Hematopoietic multipotent progenitor cell treated with erythropoietin and hydrocortisone succinate and interleukin-3 and kit ligand, for 17 days (in vitro differentiated cells): ENCODE results near the gene NDST3.
"Not testable (repeated sequence)": the region's sequence is repeated elsewhere in the genome, so short reads cannot be mapped to it uniquely, and the experiment has no call there.

Source experiments
- DNase-seq: peaks from one replicate; pipeline ENCODE4 v3.0.0-alpha.2; 2015; ENCODE audit warnings: low spot score

NDST3 gene

DNA sequence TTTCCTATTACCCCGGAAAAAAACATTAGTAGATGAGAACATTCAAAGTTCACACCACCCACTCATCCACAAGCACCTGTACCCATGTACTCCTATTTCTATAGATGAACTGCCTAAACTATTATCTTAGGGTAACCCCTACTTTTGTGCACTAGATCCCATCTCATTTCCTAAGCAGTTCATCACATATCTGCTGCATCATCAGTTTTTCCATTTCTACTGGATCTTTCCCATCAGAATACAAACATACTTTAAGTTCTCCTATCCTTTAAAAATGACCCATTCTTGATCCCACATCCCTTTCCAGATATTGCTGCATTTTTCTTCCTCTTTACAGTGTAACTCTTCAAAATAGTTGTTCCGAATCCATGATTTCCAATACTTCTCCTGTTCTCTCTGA, 237.5 kb downstream of the NDST3 start:
- DNase-seq = no peak

DNA sequence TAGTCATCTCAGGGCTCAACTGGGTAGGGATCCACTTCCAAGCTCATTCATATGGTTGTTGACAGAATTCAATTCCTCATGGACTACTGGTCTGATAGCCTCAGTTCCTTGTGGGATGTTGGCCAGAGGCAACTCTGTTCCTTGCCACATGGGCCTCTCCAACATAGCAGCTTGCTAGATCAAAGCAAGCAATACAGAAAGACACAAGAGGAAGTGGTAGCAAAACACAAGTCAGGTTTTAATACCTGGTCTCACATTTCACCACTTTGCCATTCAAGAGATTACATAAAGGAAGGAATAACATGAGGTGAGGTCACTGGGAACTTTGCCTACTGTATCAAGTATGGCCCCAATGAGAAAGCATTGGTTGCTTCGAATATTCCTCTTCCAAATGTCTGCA, 239.4 kb downstream of the NDST3 start:
- no peak for DNase-seq

DNA sequence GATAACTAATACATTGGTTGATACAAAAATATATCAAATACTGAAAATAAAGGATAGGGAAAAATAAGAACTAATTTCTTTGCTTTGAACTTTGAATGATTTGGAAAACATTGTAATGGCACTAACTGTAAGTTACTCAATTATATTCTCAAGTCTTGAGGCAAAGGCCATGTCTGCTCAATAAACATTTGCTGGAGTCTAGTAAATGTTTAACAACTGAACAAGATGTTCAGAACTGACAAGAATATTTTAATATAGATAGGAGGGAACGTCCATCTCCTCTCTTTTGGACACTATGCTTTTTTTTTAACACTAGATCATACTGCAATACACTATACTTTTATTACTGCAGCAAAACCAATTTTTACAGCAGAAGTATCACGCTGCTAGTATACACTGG, 242.3 kb downstream of the NDST3 start:
- no peak for DNase-seq

DNA sequence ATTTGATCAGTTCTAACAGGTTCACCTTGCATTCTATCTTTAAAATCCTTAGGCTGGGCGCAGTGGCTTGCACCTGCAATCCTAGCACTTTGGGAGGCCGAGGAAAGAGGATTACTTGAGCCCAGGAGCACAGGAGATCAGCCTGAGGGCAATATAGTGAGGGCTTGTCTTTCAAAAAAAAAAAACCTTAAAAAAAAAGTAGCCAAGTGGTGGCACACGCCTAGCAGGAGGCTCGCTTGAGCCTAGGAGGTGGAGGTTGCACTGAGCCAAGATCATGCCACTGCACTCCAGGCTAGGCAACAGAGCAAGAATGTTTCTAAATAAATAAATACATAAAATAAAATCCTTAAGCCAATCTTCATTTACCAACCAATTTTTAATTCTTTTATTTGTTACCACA, 243.0 kb downstream of the NDST3 start:
- no peak for DNase-seq

GRCh38 chr4:118278473-118279274, 244.4 kb downstream of the NDST3 start:
- peak; percentile 90 for DNase-seq

- peak; percentile 31 for DNase-seq
These were observed 245.0 kb downstream of the NDST3 start for GRCh38 chr4:118279328-118279727.

GRCh38 chr4:118279920-118280432, 245.7 kb downstream of the NDST3 start:
- DNase-seq = peak; percentile 19

DNA sequence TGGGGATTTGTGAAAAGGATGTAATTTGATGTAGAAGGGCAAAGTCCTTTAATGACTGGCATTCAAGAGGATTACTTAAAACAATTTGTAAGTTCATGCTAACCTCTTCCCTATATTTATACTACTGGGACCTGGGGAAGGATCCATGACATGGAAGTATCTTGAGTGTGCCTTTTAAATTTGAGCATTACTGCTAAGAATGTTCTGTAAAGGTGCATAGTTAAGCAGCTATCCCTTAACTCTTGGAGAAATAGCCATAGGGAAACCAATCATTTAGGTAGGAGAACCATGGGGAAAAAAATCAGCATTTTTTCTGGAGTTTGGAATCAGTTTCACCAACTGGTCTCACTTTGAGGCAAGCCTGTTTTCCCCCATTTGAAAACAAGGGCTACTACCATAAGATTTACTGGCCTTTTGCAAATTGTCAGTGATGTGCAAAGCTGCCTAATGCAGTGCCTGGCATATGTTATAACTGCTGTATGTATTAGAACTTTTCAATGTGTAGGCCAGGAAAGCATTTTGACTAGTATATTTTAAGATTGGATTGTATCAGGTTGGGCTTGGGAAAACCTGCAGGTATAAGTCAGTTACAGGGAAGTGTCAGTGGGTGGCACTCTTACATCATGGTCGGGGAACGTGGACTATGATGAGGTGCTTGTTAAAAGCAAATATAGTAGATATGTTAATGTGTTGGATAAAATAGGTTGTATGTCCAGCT, 246.4 kb downstream of the NDST3 start:
- peak; percentile 72 for DNase-seq

GRCh38 chr4:118281611-118282442, 247.5 kb downstream of the NDST3 start:
- DNase-seq = no peak

DNA sequence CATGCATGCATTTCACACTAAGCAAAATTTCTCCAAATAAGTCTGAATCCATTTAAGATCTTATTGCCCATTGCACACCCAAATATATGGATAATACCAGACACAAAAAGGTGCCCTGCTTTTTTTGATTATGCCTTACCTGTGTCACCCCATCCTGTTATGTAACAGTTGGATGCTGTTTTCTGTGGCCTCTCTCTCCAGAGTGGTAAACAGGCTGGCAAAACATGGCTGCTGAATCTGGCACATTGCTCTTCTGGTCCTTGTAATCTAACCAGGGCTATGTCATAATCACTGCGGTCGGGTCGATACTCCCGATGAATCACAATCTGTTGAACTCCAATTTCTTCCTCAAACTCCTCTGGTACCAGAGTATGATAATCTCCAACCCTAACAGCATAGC, 248.4 kb downstream of the NDST3 start:
- DNase-seq = no peak

DNA sequence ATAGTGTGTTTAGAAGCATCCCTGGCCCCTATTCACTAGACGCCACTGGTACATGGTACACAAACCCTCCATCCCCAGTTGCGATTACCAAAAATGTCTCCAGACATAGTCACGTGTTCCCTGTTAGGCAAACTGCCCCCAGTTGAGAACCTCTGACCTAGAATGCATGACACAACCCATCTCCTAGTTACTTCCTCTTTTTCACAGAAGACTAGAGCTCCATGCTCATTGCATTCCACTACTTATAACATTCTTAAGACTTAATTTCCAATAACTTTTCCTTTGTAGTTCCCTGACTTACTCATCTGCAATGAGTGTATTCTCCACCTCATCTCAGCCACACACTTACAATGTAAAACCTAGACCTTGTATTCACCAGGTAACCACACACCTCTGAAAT, 249.9 kb downstream of the NDST3 start:
- no peak for DNase-seq

DNA sequence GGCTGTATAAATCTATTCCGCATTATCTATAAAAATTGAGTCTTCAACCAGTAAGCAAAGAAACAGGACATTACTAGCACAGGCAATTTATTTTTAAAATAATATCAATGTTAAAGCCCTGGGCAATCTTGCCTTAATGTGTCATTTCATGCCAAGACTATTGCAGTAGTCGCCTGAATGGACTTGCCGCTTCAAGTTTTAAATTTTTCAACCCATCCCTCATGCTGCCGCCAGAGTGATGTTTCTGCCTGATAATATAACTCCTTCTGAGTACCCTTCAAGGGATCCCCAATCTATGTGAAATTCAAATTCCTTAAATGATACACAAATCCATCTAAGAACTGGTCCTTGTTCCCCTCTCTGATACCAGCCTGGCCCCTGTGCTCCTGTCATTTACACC, 251.6 kb downstream of the NDST3 start:
- DNase-seq = no peak

DNA sequence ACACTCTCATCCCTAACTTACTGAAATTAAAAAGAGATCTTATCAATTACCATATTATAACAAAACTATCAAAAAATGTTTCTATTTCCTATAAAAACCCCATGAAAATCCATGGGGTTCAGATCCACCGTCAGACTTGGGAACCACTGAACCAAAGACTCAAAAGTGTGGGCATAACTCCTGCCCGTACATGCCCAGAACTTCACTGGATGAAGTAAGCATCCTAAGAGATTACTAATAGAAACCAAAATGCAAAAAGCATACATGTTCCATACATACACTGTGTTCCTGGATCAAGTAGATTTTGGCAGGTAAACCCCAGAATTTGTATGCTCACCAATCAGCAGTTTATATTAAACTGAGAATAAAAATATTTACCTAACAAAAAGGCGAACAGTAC, 252.4 kb downstream of the NDST3 start:
- no peak for DNase-seq

GRCh38 chr4:118287711-118288451, 253.6 kb downstream of the NDST3 start:
- no peak for DNase-seq

DNA sequence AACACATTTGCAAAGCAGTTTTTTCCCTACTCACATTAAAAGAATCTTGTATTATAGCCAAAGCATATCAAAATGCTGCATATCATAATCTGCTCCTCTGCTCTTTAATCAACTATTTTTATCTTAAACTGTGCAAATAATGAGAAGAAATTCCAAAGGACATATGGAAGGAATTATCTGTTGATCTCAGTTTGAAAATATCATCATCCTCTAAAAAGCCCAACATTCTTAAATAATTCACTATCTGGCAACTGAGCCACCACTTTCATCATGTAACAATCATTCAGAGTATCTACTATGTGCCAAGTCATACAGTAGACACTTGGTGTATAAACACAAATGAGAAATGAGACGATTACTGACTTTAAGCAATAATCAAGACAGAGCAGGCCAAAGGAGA, 255.5 kb downstream of the NDST3 start:
- DNase-seq = no peak

- no peak for DNase-seq
These were observed 256.7 kb downstream of the NDST3 start for GRCh38 chr4:118290951-118291350.

DNA sequence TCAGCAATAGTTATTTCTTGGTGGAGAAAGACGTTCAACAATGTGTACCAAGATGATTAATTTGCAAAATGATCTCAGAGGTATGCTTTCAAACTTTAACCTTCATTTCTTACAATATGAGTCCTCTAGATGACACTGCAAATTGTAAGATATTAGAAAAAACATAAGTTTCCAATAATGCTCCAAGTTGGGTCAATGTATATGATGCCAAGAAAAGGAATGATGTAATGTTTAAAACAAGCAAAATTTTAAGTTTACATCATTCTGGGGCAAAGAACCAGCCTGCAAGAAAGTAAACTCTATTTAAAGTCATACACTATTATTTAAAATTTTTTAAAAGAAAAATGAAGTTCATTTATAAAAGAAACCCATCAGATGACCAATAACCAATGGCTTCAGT, 262.4 kb downstream of the NDST3 start:
- no peak for DNase-seq

GRCh38 chr4:118299619-118300018, 265.3 kb downstream of the NDST3 start:
- not testable (repeated sequence) for DNase-seq

DNA sequence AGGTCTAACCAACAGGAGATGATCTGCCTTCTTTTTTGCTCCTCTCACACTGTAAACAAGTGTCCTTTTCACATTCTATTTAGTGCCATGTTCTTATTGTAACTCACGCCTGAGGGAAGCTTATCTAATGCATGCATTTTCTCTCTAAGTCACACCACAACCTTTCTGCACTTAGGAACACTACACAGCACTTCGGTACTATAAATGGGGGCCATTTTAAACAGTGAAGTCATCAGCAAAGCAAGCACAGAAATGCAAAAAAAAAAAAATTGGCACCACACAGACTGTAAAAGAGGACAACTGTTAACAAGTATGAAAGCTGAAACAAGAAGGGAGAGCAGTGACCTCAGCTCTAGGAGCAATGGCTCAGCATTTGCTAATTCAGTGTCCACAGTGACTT, 273.4 kb downstream of the NDST3 start:
- DNase-seq = no peak
